K562 (cell line): ENCODE data around the gene CPS1. TPM values are rescaled to one million over a fixed set of nuclear protein-coding genes. Genes with fewer than 3 reads are reported as not detected.

Source experiments
- ARHGAP35 ChIP-seq: fragments of 450-650 bp; IDR thresholded peaks from 2 replicates; pipeline ENCODE4 v1.6.1; 2018; ENCODE audit not compliant: partially characterized antibody
- ATF3 ChIP-seq, 2 experiments: fragments of 450-650 bp in 1 of 2; sonication (generic) in 1 of 2; formaldehyde crosslinking in 1 of 2; IDR thresholded peaks in 1 of 2; conservative IDR thresholded peaks in 1 of 2; 2 replicates each; pipeline versions ENCODE4 v1.6.1 to v1.8.1; 2016 to 2023; ENCODE audit warnings: mild to moderate bottlenecking in 2 of 2, moderate library complexity in 2 of 2, inconsistent platforms in 1 of 2, missing genetic modification reagents in 1 of 2
- C11orf30 ChIP-seq: fragments of 450-650 bp; IDR thresholded peaks from 2 replicates; pipeline ENCODE4 v1.6.1; 2016; ENCODE audit warnings: low read depth, mild to moderate bottlenecking
- CEBPB ChIP-seq: fragments of 450-650 bp; IDR thresholded peaks from 2 replicates; pipeline ENCODE4 v1.6.1; 2016; ENCODE audit warnings: missing genetic modification characterization, missing compliant biosample characterization
- MAFG ChIP-seq: fragments of 450-650 bp; conservative IDR thresholded peaks from 2 replicates; pipeline ENCODE4 v1.6.1; 2016; ENCODE audit warnings: missing genetic modification characterization, missing compliant biosample characterization
- RAD21 ChIP-seq, 2 experiments: fragments of 250-450 bp in 1 of 2; fragments of 450-650 bp in 1 of 2; sonication (Bioruptor Pico) in 1 of 2; formaldehyde crosslinking in 1 of 2; IDR thresholded peaks in 1 of 2; conservative IDR thresholded peaks in 1 of 2; 2 replicates each; pipeline versions ENCODE4 v1.4.0 to v1.8.0; 2020 to 2022; ENCODE audit warnings: mild to moderate bottlenecking in 2 of 2, moderate library complexity in 1 of 2
- SMARCE1 ChIP-seq: fragments of 450-650 bp; IDR thresholded peaks from 2 replicates; pipeline ENCODE4 v1.7.1; 2016; ENCODE audit warnings: mild to moderate bottlenecking
- SNRNP70 ChIP-seq: fragments of 200-400 bp; formaldehyde crosslinking; optimal IDR thresholded peaks from 2 replicates; pipeline ENCODE3; 2017; ENCODE audit warnings: low read depth, low read length
- TSHZ1 ChIP-seq: fragments of 250-450 bp; sonication (Bioruptor Pico); IDR thresholded peaks from 2 replicates; pipeline ENCODE4 v1.4.0; 2020; ENCODE audit warnings: mild to moderate bottlenecking, moderate library complexity
- ZNF316 ChIP-seq: fragments of 450-650 bp; IDR thresholded peaks from 2 replicates; pipeline ENCODE4 v1.6.1; 2016
- polyA plus RNA-seq, 8 experiments: library from polyadenylated mRNA; depleted of rRNA in 4 of 8; stranded (reverse) in 5 of 8; unstranded in 3 of 8; fragments of >200 nt; fragmentation: Nextera tagmentation in 2 of 8; fragmentation: Illumina TruSeq in 1 of 8; extraction: Ambion mirVana in 2 of 8; extraction: Trizol in 1 of 8; gene quantifications; 2 replicates each; pipeline versions ENCODE4 v1.2.1 to v1.2.3, GENCODE V29; 2011 to 2014; ENCODE audit warnings: inconsistent platforms in 1 of 8, missing spikeins in 1 of 8
- total RNA-seq, 7 experiments: library from RNA; depleted of rRNA in 6 of 7; stranded (reverse); fragments of >200 nt in 6 of 7; fragmentation: Illumina TruSeq in 2 of 7; extraction: Trizol in 2 of 7; gene quantifications; 2 replicates each; pipeline versions ENCODE4 v1.2.1 to v1.2.3, GENCODE V29; 2011 to 2021; ENCODE audit warnings: low replicate concordance in 1 of 7

The CPS1 gene
- total and polyA plus RNA-seq, 9 of the 15 experiments (the other 6 are each of a cell fraction or from before 2014, with no cell fraction given), result 2.4 to 13.5 (median 6.0) TPM

GRCh38 chr2:210577263-210578071 is 21.1 kb downstream of the CPS1 start (continued):
- TF ChIP-seq ATF3 (IDR thresholded peaks at IDR 0.05), result peak; percentile 58; the same call in 1 of the 2 replicates
- TF ChIP-seq ATF3 (CRISPR knock-in tag; conservative IDR thresholded peaks at IDR 0.05), result no peak
- TF ChIP-seq CEBPB (tag), result peak; percentile 48; the same call in 1 of the 2 replicates
- TF ChIP-seq SMARCE1, result no peak
- TF ChIP-seq TSHZ1, result no peak
- peak; percentile 88 for TF ChIP-seq ZNF316
- TF ChIP-seq SNRNP70, result no peak
- TF ChIP-seq C11orf30, result peak; percentile 76
- peak; percentile 26 to 61; a peak in 3 of 4 replicates for TF ChIP-seq RAD21 (CRISPR knock-in tag; conservative IDR thresholded peaks at IDR 0.05 in 1 of 2, IDR thresholded peaks at IDR 0.05 in 1 of 2)
- peak; percentile 70 for TF ChIP-seq MAFG
- no peak for TF ChIP-seq ARHGAP35
